Astrocyte (in vitro differentiated cells and primary cell): ENCODE data around the gene FHIT. TPM values are rescaled to one million over a fixed set of nuclear protein-coding genes. Genes with fewer than 3 reads are reported as not detected.

Experiments
- DNase-seq: peaks from one replicate; pipeline ENCODE4 v3.0.0-alpha.2; 2010; ENCODE audit warnings: low read depth
- FAIRE-seq: peaks from 2 replicates; lab custom pipeline; 2011; peaks lifted over from hg19 to GRCh38; lab: Jason Lieb, UNC
- H2AFZ ChIP-seq: 2 replicates; pipeline ENCODE4 v1.6.0; 2012; ENCODE audit warnings: low read depth, low read length, inconsistent platforms
- H3K27ac ChIP-seq: 2 replicates; pipeline ENCODE4 v1.5.1; 2011; ENCODE audit warnings: low read depth, low read length, inconsistent platforms
- H3K27me3 ChIP-seq: 2 replicates; pipeline ENCODE4 v1.6.0; 2011; ENCODE audit warnings: low read length, inconsistent platforms; ENCODE audit not compliant: insufficient read depth
- H3K36me3 ChIP-seq: 2 replicates; pipeline ENCODE4 v1.5.1; 2011; ENCODE audit warnings: low read length, inconsistent platforms; ENCODE audit not compliant: insufficient read depth
- H3K4me1 ChIP-seq: 2 replicates; pipeline ENCODE4 v1.5.1; 2011; ENCODE audit warnings: low read length, inconsistent platforms; ENCODE audit not compliant: insufficient read depth
- H3K4me2 ChIP-seq: 2 replicates; pipeline ENCODE4 v1.6.0; 2012; ENCODE audit warnings: low read length, inconsistent platforms
- H3K4me3 ChIP-seq: 2 replicates; pipeline ENCODE4 v1.5.1; 2011; ENCODE audit warnings: low read depth, mild to moderate bottlenecking, low read length, inconsistent platforms; ENCODE audit not compliant: insufficient read depth
- H3K79me2 ChIP-seq: 2 replicates; pipeline ENCODE4 v1.6.0; 2012; ENCODE audit warnings: mild to moderate bottlenecking, low read length, inconsistent platforms; ENCODE audit not compliant: insufficient read depth
- H3K9ac ChIP-seq: 2 replicates; pipeline ENCODE4 v1.6.0; 2012; ENCODE audit warnings: mild to moderate bottlenecking, low read length, inconsistent platforms
- H3K9me3 ChIP-seq: 2 replicates; pipeline ENCODE4 v1.5.1; 2012; ENCODE audit warnings: low read depth, mild to moderate bottlenecking, low read length, inconsistent platforms; ENCODE audit not compliant: insufficient read depth
- H4K20me1 ChIP-seq: 2 replicates; pipeline ENCODE4 v1.6.0; 2012; ENCODE audit warnings: low read length, inconsistent platforms; ENCODE audit not compliant: insufficient read depth
- H3K27ac Mint-ChIP-seq: one replicate; pipeline ENCODE4 v1.8.0; 2021; ENCODE audit warnings: mild to moderate bottlenecking, mixed read lengths; ENCODE audit not compliant: unreplicated experiment
- H3K27me3 Mint-ChIP-seq: one replicate; pipeline ENCODE4 v1.8.0; 2021; ENCODE audit warnings: low read depth, mixed read lengths; ENCODE audit not compliant: unreplicated experiment
- H3K36me3 Mint-ChIP-seq: one replicate; pipeline ENCODE4 v1.8.0; 2021; ENCODE audit warnings: low read depth, mixed read lengths; ENCODE audit not compliant: unreplicated experiment
- H3K4me1 Mint-ChIP-seq: one replicate; pipeline ENCODE4 v1.8.0; 2021; ENCODE audit warnings: low read depth, mixed read lengths; ENCODE audit not compliant: unreplicated experiment
- H3K4me3 Mint-ChIP-seq: one replicate; pipeline ENCODE4 v1.8.0; 2021; ENCODE audit warnings: mild to moderate bottlenecking, moderate library complexity, mixed read lengths; ENCODE audit not compliant: unreplicated experiment
- H3K9me3 Mint-ChIP-seq: one replicate; pipeline ENCODE4 v1.8.0; 2021; ENCODE audit warnings: mild to moderate bottlenecking, mixed read lengths; ENCODE audit not compliant: unreplicated experiment
- EZH2 ChIP-seq: IDR thresholded peaks from 2 replicates; pipeline ENCODE4 v1.6.1; 2012; ENCODE audit warnings: mild to moderate bottlenecking, low read length, inconsistent platforms; ENCODE audit not compliant: insufficient read depth
- total RNA-seq: library from RNA; stranded (reverse); gene quantifications from 2 replicates; pipeline ENCODE4 v1.2.1, GENCODE V29; 2021
- TF ChIP-seq, protein P1 (sequence below): IDR thresholded peaks from 2 replicates; pipeline ENCODE4 v1.5.1; 2011; ENCODE audit warnings: low read depth, mild to moderate bottlenecking, inconsistent platforms, low read length, moderate library complexity; ENCODE audit not compliant: insufficient read depth

FHIT gene
- total RNA-seq, 1 donor from 2014 or later = 6.7 TPM

DNA sequence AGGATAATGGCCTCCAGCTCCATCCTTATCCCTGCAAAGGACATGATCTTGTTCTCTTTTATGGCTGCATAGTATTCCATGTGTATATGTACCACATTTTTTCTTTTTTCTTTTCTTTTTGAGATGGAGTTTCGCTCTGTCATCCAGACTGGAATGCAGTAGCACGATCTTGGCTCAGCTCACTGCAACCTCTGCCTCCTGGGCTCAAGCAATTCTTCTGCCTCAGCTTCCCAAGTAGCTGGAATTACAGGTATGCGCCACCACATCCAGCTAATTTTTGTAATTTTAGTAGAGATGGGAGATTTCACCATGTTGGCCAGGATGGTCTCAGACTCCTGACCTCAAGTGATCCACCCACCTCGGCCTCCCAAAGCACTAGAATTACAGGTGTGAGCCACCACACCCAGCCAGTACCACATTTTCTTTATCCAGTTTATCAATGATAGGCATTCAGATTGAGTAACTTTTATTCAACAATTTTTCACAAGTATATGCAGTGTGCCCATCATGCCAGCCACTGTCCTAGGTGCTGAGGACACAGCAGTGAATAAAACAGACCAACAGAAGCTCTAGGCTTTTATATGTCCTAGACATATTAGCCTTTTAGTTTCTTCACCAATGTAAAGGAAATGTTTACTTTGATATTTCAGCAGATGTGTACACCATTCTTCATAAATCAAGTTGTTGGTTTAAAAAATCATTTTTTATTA lies 815.2 kb downstream of the FHIT start:
- no peak overlapping the region for H3K27ac Mint-ChIP-seq
- Histone ChIP-seq H3K4me2 (no peak overlapping the region), H3K36me3 (no peaks in the 10 kb centered on the region), H3K4me1 (no peaks in the 10 kb centered on the region), H2AFZ (no peak overlapping the region), H3K27ac (no peak overlapping the region), H3K4me3 (no peak overlapping the region), H3K9ac (no peak overlapping the region), H3K27me3 (no peaks in the 10 kb centered on the region), H3K9me3 (no peaks in the 10 kb centered on the region), H3K79me2 (no peaks in the 10 kb centered on the region), H4K20me1 (no peaks in the 10 kb centered on the region)
- no peak for TF ChIP-seq EZH2
- TF ChIP-seq, protein P1, sequence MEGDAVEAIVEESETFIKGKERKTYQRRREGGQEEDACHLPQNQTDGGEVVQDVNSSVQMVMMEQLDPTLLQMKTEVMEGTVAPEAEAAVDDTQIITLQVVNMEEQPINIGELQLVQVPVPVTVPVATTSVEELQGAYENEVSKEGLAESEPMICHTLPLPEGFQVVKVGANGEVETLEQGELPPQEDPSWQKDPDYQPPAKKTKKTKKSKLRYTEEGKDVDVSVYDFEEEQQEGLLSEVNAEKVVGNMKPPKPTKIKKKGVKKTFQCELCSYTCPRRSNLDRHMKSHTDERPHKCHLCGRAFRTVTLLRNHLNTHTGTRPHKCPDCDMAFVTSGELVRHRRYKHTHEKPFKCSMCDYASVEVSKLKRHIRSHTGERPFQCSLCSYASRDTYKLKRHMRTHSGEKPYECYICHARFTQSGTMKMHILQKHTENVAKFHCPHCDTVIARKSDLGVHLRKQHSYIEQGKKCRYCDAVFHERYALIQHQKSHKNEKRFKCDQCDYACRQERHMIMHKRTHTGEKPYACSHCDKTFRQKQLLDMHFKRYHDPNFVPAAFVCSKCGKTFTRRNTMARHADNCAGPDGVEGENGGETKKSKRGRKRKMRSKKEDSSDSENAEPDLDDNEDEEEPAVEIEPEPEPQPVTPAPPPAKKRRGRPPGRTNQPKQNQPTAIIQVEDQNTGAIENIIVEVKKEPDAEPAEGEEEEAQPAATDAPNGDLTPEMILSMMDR = no peak
- no peak overlapping the region for H3K4me3 Mint-ChIP-seq
- FAIRE-seq (no peak), DNase-seq (no peak)
- peaks cover 3% of the 10 kb centered on the region for H3K27me3 Mint-ChIP-seq
- H3K4me1 Mint-ChIP-seq = no peaks in the 10 kb centered on the region
- H3K9me3 Mint-ChIP-seq = no peaks in the 10 kb centered on the region
- H3K36me3 Mint-ChIP-seq = no peaks in the 10 kb centered on the region

DNA sequence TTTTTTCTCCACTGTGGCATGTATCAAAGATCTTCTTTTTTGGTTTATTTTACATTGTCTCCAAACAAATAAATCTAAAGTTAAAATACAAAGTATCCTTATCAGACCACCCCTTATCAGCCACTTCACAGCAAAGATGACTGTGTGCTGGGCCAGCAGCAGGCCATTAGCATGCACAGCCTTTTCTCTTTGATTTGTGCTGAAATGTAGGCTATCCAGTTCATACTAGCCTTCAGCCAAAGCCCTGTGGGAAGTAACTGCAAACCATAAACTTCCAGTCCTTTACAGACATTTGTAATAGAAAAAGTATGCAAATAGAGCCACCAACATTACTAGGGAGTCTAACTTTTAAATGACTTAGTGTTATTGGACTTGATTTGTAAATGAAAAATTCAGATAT lies 816.3 kb downstream of the FHIT start:
- Histone ChIP-seq H3K4me2 (no peak overlapping the region), H3K9ac (no peak overlapping the region), H3K36me3 (no peaks in the 10 kb centered on the region), H4K20me1 (no peaks in the 10 kb centered on the region), H3K4me3 (no peak overlapping the region), H2AFZ (no peak overlapping the region), H3K79me2 (no peaks in the 10 kb centered on the region), H3K27ac (no peak overlapping the region), H3K27me3 (no peaks in the 10 kb centered on the region), H3K9me3 (no peaks in the 10 kb centered on the region), H3K4me1 (no peaks in the 10 kb centered on the region)
- Mint-ChIP-seq H3K27ac (no peak overlapping the region), H3K4me1 (no peaks in the 10 kb centered on the region), H3K36me3 (no peaks in the 10 kb centered on the region), H3K9me3 (no peaks in the 10 kb centered on the region), H3K4me3 (no peak overlapping the region), H3K27me3 (peaks cover 3% of the 10 kb centered on the region)
- FAIRE-seq = no peak
- peak; percentile 17 for DNase-seq
- TF ChIP-seq, protein P1 = no peak
- no peak for TF ChIP-seq EZH2

DNA sequence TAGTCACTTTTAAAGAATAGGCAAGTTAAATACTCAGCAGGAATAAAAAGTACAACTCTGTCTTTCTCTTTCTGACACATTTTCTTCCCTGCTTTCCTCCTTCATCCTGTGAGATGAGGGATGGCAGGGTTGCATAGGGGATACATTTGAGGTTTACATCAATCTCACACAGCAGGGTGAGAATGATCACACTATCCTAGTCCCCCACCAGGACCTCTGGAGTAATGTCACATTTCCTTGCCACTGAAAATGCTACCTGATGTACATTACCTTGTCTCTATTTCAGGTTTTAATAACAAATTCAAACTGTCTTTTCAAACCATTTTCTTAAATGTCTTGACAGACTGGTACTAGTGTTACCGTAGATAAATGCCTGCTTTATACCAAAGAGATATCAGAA lies 816.9 kb downstream of the FHIT start:
- no peaks in the 10 kb centered on the region for H3K36me3 ChIP-seq
- no peak overlapping the region for H3K4me3 ChIP-seq
- no peak overlapping the region for H3K4me2 ChIP-seq
- DNase-seq (no peak), FAIRE-seq (no peak)
- no peak overlapping the region for H3K27ac ChIP-seq
- no peaks in the 10 kb centered on the region for H3K4me1 Mint-ChIP-seq
- H3K4me1 ChIP-seq = no peaks in the 10 kb centered on the region
- no peaks in the 10 kb centered on the region for H3K27me3 Mint-ChIP-seq
- TF ChIP-seq, protein P1 = no peak
- TF ChIP-seq EZH2 = no peak
- H3K27ac Mint-ChIP-seq = no peak overlapping the region
- H3K9me3 Mint-ChIP-seq = no peaks in the 10 kb centered on the region
- no peak overlapping the region for H3K9ac ChIP-seq
- no peaks in the 10 kb centered on the region for H4K20me1 ChIP-seq
- H2AFZ ChIP-seq = no peak overlapping the region
- H3K4me3 Mint-ChIP-seq = no peak overlapping the region
- H3K79me2 ChIP-seq = no peaks in the 10 kb centered on the region
- no peaks in the 10 kb centered on the region for H3K9me3 ChIP-seq
- no peaks in the 10 kb centered on the region for H3K36me3 Mint-ChIP-seq
- no peaks in the 10 kb centered on the region for H3K27me3 ChIP-seq
